ENCODE measurements around the gene DNAJC4.

DNAJC4 gene

GRCh38 chr11:64247729-64248531 is 17.6 kb downstream of the DNAJC4 start:
- in situ Hi-C loops (cut with MboI; ENCODE audit: low pct_unique_long_range_greater_than_20kb, low sequenced_read_pairs, unreplicated experiment): no loop called here
- TF ChIP-seq CTCF (IDR thresholded peaks at IDR 0.05; ENCODE audit: extremely low read depth, insufficient read depth, missing control alignments): no peak

GRCh38 chr11:64248578-64248977 is 18.2 kb downstream of the DNAJC4 start:
- no peak for TF ChIP-seq CTCF (IDR thresholded peaks at IDR 0.05; ENCODE audit: extremely low read depth, insufficient read depth, missing control alignments)
- DNase-seq (ENCODE audit: low spot score): no peak
- in situ Hi-C loops (cut with MboI; ENCODE audit: low pct_unique_long_range_greater_than_20kb, low sequenced_read_pairs, unreplicated experiment): no loop called here

More at GRCh38 chr11:64247729-64248531, 17.6 kb downstream of the DNAJC4 start:
- no peak for DNase-seq (ENCODE audit: low spot score)

GRCh38 chr11:64249038-64249437 is 18.7 kb downstream of the DNAJC4 start:
- no peak for TF ChIP-seq CTCF (IDR thresholded peaks at IDR 0.05; ENCODE audit: extremely low read depth, insufficient read depth, missing control alignments)
- no peak for DNase-seq (ENCODE audit: low spot score)
- in situ Hi-C loops (cut with MboI; ENCODE audit: low pct_unique_long_range_greater_than_20kb, low sequenced_read_pairs, unreplicated experiment): no loop called here

GRCh38 chr11:64249563-64250414 is 19.4 kb downstream of the DNAJC4 start:
- TF ChIP-seq CTCF (IDR thresholded peaks at IDR 0.05; ENCODE audit: extremely low read depth, insufficient read depth, missing control alignments): no peak
- in situ Hi-C loops (cut with MboI; ENCODE audit: low pct_unique_long_range_greater_than_20kb, low sequenced_read_pairs, unreplicated experiment): no loop called here
- no peak for DNase-seq (ENCODE audit: low spot score)

- peak; percentile 29 for DNase-seq (ENCODE audit: low spot score)
- in situ Hi-C loops (cut with MboI; ENCODE audit: low pct_unique_long_range_greater_than_20kb, low sequenced_read_pairs, unreplicated experiment): no loop called here
- TF ChIP-seq CTCF (IDR thresholded peaks at IDR 0.05; ENCODE audit: extremely low read depth, insufficient read depth, missing control alignments): no peak
Observed at GRCh38 chr11:64250415-64251015, 20.2 kb downstream of the DNAJC4 start.

GRCh38 chr11:64251016-64251752 is 20.8 kb downstream of the DNAJC4 start, which contains the start of gene PLCB3:
Gene PLCB3 (plus strand): TSS chr11:64251530. CDS start chr11:64251650, 120 bp downstream.
- in situ Hi-C loops (cut with MboI; ENCODE audit: low pct_unique_long_range_greater_than_20kb, low sequenced_read_pairs, unreplicated experiment): no loop called here
- TF ChIP-seq CTCF (IDR thresholded peaks at IDR 0.05; ENCODE audit: extremely low read depth, insufficient read depth, missing control alignments): peak; percentile 73
- DNase-seq (ENCODE audit: low spot score): peak; percentile 96
